Left colon (tissue), 2 donors: ENCODE measurements around the gene ARHGEF19. TPM values are rescaled to one million over a fixed set of nuclear protein-coding genes. Genes with fewer than 3 reads are reported as not detected.

Experiments used
- ATAC-seq: fragments of 200-7000 bp; cut with Tn5 transposase; one replicate; pipeline ENCODE4 v1.9.1; 2020; ENCODE audit warnings: mild to moderate bottlenecking, moderate library complexity
- DNase-seq, 2 donors: peaks; one replicate each; pipeline ENCODE4 v3.0.0-alpha.2; 2020
- intact Hi-C, 2 donors: fragments of 100-400 bp; cut with DNase I in 1 of 2; cut with micrococcal nuclease in 1 of 2; formaldehyde crosslinking; loops; one replicate each; pipeline versions ENCODE4 v1.11.2 to v1.14.0; 2022; cut with DNase I, micrococcal nuclease
- total RNA-seq, 2 donors: library from RNA; stranded (reverse); fragmentation: NEBNext Ultra II Directional; extraction: Animal tissue kit (Norgen Biotek cat#: 25700); gene quantifications; one replicate each; pipeline ENCODE4 v1.2.1, GENCODE V29; 2021
- donor health status: DM: no; HTN: no; CAD: no.
- donor health status: DM: yes; HTN: yes; CAD: no.

The ARHGEF19 gene
- total RNA-seq, 2 donors from 2014 or later, result 8.0 to 10.6 TPM

GRCh38 chr1:16191916-16192546, 20.4 kb downstream of the ARHGEF19 start:
- ATAC-seq (no peak), DNase-seq (no peak)
- intact Hi-C loops, result no loop called here

- intact Hi-C loops, result no loop called here
- ATAC-seq (no peak), DNase-seq (no peak)
Observed at GRCh38 chr1:16191309-16191708, 21.1 kb downstream of the ARHGEF19 start.

GRCh38 chr1:16189921-16190621, 22.4 kb downstream of the ARHGEF19 start:
- ATAC-seq (no peak), DNase-seq (no peak)
- intact Hi-C loops, result loop anchor here in 1 of 2 donors (5.0 kb wide), 1 partner anchor 113 kb away; no protein-coding TSS in a partner anchor

GRCh38 chr1:16189003-16189402, 23.4 kb downstream of the ARHGEF19 start:
- peak; percentile 86 for ATAC-seq
- DNase-seq, result peak; percentile 71 to 85
- intact Hi-C loops, result loop anchor here in 1 of 2 donors (5.0 kb wide), 1 partner anchor 112 kb away; no protein-coding TSS in a partner anchor

- intact Hi-C loops, result loop anchor here (2.0 to 5.0 kb wide), 2 partner anchors 109 to 111 kb away; no protein-coding TSS in a partner anchor
- peak; percentile 57 for ATAC-seq
- peak; percentile 71 to 80 for DNase-seq
Observed at GRCh38 chr1:16187748-16188401, 24.6 kb downstream of the ARHGEF19 start.

- intact Hi-C loops, result loop anchor here (2.0 to 5.0 kb wide), 2 partner anchors 108 to 109 kb away; no protein-coding TSS in a partner anchor
- peak; percentile 46 to 48 for DNase-seq
Observed at GRCh38 chr1:16186655-16187235, 25.7 kb downstream of the ARHGEF19 start.

GRCh38 chr1:16184557-16185303, 27.7 kb downstream of the ARHGEF19 start:
- intact Hi-C loops, result loop anchor here in 1 of 2 donors (5.0 kb wide), 1 partner anchor 107 kb away; no protein-coding TSS in a partner anchor
- no peak for DNase-seq
- ATAC-seq, result no peak

More at GRCh38 chr1:16186655-16187235, 25.7 kb downstream of the ARHGEF19 start:
- peak; percentile 66 for ATAC-seq

- intact Hi-C loops, result no loop called here
- ATAC-seq (no peak), DNase-seq (no peak)
Observed at GRCh38 chr1:16183765-16184556, 28.5 kb downstream of the ARHGEF19 start.

GRCh38 chr1:16183179-16183578, 29.3 kb downstream of the ARHGEF19 start:
- no peak for ATAC-seq
- no peak for DNase-seq
- intact Hi-C loops, result no loop called here

- intact Hi-C loops, result no loop called here
- ATAC-seq, result peak; percentile 76
- DNase-seq, result peak; percentile 71 to 89
Observed at GRCh38 chr1:16181887-16182719, 30.3 kb downstream of the ARHGEF19 start.

- intact Hi-C loops, result no loop called here
- ATAC-seq, result no peak
- DNase-seq, result no peak
Observed at GRCh38 chr1:16180291-16180824, 32.1 kb downstream of the ARHGEF19 start.

GRCh38 chr1:16178596-16179497, 33.6 kb downstream of the ARHGEF19 start:
- intact Hi-C loops, result no loop called here
- DNase-seq, result no peak
- ATAC-seq, result peak; percentile 14

GRCh38 chr1:16177306-16177705, 35.1 kb downstream of the ARHGEF19 start:
- intact Hi-C loops, result no loop called here
- DNase-seq (no peak), ATAC-seq (no peak)

- ATAC-seq, result no peak
- no peak for DNase-seq
- intact Hi-C loops, result no loop called here
Observed at GRCh38 chr1:16176653-16177052, 35.8 kb downstream of the ARHGEF19 start.

GRCh38 chr1:16175610-16176553, 36.6 kb downstream of the ARHGEF19 start:
- intact Hi-C loops, result no loop called here
- DNase-seq (peak; percentile 83 to 86), ATAC-seq (peak; percentile 19)
